ENCODE results near the gene STAM2. TPM values are rescaled to one million over a fixed set of nuclear protein-coding genes. Genes with fewer than 3 reads are reported as not detected.
"Not testable (repeated sequence)": the region's sequence is repeated elsewhere in the genome, so short reads cannot be mapped to it uniquely, and the experiment has no call there.

STAM2 gene
- total RNA-seq, 2 donors from 2014 or later: 30.6 to 42.0 TPM

DNA sequence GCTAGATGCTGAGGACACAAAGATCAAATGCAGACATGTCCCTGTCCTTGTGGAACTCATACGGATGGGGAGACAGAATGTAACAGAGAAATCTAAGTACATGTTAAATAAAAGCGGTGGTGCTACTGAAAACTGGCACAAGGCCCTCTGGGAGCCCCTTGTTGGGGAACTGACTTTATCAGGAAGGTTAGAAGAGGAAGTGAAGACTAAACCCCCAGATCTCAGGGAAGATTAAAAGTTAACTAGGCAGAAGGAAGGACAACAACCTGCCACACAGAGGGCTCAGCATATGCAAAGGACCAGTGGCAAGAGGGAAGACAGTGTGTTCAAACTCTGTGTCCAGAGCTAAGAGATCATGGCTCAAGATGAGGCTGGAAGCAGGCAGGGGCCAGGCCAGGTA is 81.5 kb downstream of the STAM2 start:
- Histone ChIP-seq H3K27me3 (peaks cover 16% of the 10 kb centered on the region), H3K9ac (ENCODE audit: low read depth in 2 of 2, low read length in 2 of 2) (no peak overlapping the region), H3K4me1 (peaks cover 5% of the 10 kb centered on the region), H3K36me3 (no peaks in the 10 kb centered on the region), H3K27ac (no peak overlapping the region), H3K9me3 (no peaks in the 10 kb centered on the region), H3K4me3 (no peak overlapping the region)
- DNase-seq: no peak
- TF ChIP-seq, protein P1, sequence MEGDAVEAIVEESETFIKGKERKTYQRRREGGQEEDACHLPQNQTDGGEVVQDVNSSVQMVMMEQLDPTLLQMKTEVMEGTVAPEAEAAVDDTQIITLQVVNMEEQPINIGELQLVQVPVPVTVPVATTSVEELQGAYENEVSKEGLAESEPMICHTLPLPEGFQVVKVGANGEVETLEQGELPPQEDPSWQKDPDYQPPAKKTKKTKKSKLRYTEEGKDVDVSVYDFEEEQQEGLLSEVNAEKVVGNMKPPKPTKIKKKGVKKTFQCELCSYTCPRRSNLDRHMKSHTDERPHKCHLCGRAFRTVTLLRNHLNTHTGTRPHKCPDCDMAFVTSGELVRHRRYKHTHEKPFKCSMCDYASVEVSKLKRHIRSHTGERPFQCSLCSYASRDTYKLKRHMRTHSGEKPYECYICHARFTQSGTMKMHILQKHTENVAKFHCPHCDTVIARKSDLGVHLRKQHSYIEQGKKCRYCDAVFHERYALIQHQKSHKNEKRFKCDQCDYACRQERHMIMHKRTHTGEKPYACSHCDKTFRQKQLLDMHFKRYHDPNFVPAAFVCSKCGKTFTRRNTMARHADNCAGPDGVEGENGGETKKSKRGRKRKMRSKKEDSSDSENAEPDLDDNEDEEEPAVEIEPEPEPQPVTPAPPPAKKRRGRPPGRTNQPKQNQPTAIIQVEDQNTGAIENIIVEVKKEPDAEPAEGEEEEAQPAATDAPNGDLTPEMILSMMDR (IDR thresholded peaks at IDR 0.05): no peak
- intact Hi-C loops (cut with DNase I): no loop called here

DNA sequence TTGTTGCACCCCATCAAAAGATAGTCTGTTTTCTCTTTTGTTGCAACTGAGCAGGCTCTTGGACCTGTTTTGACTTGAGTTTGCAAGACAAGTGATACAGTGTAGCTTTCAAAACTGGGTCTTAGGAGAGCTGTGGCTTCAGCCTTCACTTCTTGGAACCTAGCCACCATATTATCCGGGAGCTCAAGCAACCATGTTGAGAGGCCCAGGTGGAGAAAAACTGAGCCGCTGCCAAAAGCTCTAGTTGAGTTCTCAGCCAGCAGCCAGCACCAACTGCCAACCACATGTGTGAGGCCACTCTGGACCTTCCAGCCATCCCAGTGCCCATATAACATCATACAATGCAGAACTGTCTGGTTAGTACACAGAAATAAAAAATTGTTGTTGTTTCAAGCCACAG is 82.1 kb downstream of the STAM2 start:
- peaks cover 11% of the 10 kb centered on the region for H3K27me3 ChIP-seq
- no peaks in the 10 kb centered on the region for H3K9me3 ChIP-seq
- DNase-seq: no peak
- peaks cover 5% of the 10 kb centered on the region for H3K4me1 ChIP-seq
- intact Hi-C loops (cut with DNase I): no loop called here
- no peak overlapping the region for H3K9ac ChIP-seq (ENCODE audit: low read depth in 2 of 2, low read length in 2 of 2)
- H3K36me3 ChIP-seq: no peaks in the 10 kb centered on the region
- H3K27ac ChIP-seq: no peak overlapping the region
- TF ChIP-seq, protein P1 (IDR thresholded peaks at IDR 0.05): no peak
- H3K4me3 ChIP-seq: no peak overlapping the region

DNA sequence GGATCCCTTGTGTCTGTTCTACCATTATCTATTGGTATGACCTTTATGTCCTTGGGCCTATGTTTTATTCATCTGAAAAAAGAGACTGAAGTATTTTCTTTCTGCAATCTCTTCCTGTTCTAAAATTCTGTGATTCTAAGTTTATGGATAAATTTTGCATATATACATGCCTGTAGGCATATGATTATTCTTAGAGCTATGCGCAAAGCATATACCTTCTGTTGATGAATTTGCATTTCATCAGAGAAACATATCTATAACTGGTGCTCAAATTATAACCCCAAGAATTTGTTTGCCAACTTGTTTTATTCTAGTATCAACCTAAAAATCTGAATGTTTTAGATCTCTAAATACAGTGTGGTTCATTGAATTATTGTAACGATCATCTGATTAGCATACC is 83.5 kb downstream of the STAM2 start:
- Histone ChIP-seq H3K36me3 (no peaks in the 10 kb centered on the region), H3K4me3 (no peak overlapping the region), H3K4me1 (no peaks in the 10 kb centered on the region), H3K27me3 (peaks cover 5% of the 10 kb centered on the region), H3K9me3 (no peaks in the 10 kb centered on the region), H3K9ac (ENCODE audit: low read depth in 2 of 2, low read length in 2 of 2) (no peak overlapping the region), H3K27ac (no peak overlapping the region)
- TF ChIP-seq, protein P1 (IDR thresholded peaks at IDR 0.05): no peak
- DNase-seq: no peak
- intact Hi-C loops (cut with DNase I): no loop called here

DNA sequence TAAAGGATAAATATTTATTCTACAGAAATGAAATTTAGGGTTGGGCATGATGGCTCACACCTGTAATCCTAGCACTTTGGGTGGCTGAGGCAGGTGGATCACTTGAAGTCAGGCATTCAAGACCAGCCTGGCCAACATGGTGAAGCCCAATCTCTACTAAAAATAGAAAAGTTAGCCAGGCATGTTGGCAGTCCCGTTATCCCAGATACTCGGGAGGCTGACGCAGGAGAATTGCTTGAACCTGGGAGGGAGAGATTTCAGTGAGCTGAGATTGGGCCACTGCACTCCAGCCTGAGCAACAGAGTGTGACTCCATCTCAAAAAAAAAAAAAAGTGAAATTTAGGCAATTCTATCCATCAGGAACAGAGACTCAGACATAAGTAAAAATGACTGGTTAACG is 84.8 kb downstream of the STAM2 start:
- H3K9ac ChIP-seq (ENCODE audit: low read depth in 2 of 2, low read length in 2 of 2); H3K9me3 ChIP-seq; H3K4me3 ChIP-seq; intact Hi-C loops (cut with DNase I); H3K36me3 ChIP-seq; H3K27me3 ChIP-seq; H3K27ac ChIP-seq; H3K4me1 ChIP-seq; DNase-seq: not testable (repeated sequence)

DNA sequence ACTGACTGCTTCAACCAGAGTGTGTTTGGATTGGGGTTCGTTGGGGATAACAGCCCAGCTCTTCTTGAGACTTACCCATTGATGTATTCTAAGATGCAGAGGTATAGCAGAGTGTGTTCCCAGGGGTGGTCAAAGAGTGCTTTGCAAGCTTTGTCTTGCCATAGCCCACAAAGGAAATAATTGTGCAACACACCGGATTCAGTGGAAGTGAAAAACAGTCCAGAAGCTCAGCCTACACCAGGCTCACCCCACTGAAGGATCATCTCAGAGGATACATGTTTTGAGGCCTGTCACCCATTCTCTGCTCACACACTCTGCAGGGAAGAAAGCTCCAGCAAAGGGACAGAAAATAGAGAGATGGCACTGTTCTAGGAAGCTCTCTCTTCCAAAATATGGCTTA is 86.3 kb downstream of the STAM2 start:
- no peak for DNase-seq
- Histone ChIP-seq H3K36me3 (no peaks in the 10 kb centered on the region), H3K4me3 (no peak overlapping the region), H3K27me3 (no peaks in the 10 kb centered on the region), H3K9ac (ENCODE audit: low read depth in 2 of 2, low read length in 2 of 2) (no peak overlapping the region), H3K4me1 (no peaks in the 10 kb centered on the region), H3K9me3 (no peaks in the 10 kb centered on the region), H3K27ac (no peak overlapping the region)
- TF ChIP-seq, protein P1 (IDR thresholded peaks at IDR 0.05): no peak
- intact Hi-C loops (cut with DNase I): no loop called here

DNA sequence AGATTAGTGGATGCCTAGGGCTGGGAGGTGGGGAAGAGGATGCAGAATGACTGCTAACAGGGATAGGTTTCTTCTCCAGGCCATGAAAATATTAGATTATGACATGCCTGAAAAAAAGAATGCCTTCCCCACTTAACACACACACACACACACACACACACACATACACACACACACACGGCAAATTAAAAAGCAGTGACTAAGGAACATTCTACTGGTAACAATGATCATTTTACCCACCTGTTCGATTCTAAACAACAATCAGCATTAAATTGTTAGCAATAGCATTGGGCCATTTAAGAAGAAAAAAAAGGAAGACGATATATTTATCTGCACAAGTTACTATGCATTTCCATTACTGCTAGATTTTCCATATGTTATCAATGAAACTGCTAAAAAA is 87.6 kb downstream of the STAM2 start:
- Histone ChIP-seq H3K9ac (ENCODE audit: low read depth in 2 of 2, low read length in 2 of 2) (no peak overlapping the region), H3K4me3 (no peak overlapping the region), H3K9me3 (no peaks in the 10 kb centered on the region), H3K27ac (no peak overlapping the region), H3K4me1 (no peaks in the 10 kb centered on the region), H3K27me3 (no peaks in the 10 kb centered on the region), H3K36me3 (no peaks in the 10 kb centered on the region)
- TF ChIP-seq, protein P1 (IDR thresholded peaks at IDR 0.05): no peak
- intact Hi-C loops (cut with DNase I): no loop called here
- no peak for DNase-seq
